ENCODE data around the gene CSF3R.

DNA sequence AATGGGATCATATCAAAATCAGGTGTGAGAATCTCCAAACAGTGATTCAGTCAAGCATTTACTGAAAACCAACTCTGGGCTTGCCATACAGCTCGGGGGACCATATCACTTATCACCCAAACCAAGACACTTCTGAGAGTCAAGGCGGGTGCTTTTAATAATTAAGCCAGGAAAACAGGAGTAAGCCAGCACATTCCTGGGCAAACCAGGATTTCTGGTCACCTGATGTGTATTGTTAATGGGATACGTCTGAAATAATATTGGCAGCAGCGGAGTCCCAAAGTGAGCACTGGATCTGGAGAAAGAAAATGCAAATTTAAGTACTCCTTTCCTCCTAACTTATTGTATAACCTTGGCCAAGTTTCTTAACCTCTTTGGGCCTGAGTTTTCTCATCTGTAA lies 50.1 kb downstream of the CSF3R start:
- no peak for TF ChIP-seq POU2F2 (IDR thresholded peaks at IDR 0.05; ENCODE audit: low read depth, low read length)
- TF ChIP-seq POLR2A (IDR thresholded peaks at IDR 0.05; ENCODE audit: low read depth, low read length), result no peak
- TF ChIP-seq SPI1 (IDR thresholded peaks at IDR 0.05; ENCODE audit: low read depth, low read length), result no peak
- TF ChIP-seq TAF1 (IDR thresholded peaks at IDR 0.05; ENCODE audit: low read depth, low read length), result no peak
